ENCODE measurements around the gene PIP5K1B. TPM values are rescaled to one million over a fixed set of nuclear protein-coding genes. Genes with fewer than 3 reads are reported as not detected.

PIP5K1B gene
- total RNA-seq, 6 experiments from 2014 or later: not detected

DNA sequence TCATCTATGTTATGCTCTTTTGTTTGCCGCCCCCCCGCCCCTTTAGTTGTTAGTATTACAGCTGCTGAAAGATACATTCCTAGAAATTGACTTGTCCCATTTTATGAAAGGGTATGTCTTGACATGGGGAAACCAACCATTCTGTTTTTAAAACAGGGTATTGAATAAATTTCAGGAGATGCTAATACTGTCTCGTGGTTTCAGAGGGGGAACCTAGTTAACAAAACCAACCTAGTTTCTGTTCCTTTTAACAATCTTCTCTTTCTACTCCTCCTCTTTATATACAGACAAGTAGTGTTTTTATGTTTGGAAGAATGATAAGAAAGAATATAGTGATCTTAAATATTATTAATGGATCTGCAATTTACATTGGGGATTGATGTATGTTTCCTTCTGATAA lies 3.5 kb downstream of the PIP5K1B start:
- no peak overlapping the region for H3K4me3 Mint-ChIP-seq
- H3K27me3 Mint-ChIP-seq (ENCODE audit: insufficient read depth): peaks cover 24% of the 10 kb centered on the region
- no peak for DNase-seq
- H3K4me1 Mint-ChIP-seq (ENCODE audit: low read depth): no peaks in the 10 kb centered on the region
- TF ChIP-seq, protein P1, sequence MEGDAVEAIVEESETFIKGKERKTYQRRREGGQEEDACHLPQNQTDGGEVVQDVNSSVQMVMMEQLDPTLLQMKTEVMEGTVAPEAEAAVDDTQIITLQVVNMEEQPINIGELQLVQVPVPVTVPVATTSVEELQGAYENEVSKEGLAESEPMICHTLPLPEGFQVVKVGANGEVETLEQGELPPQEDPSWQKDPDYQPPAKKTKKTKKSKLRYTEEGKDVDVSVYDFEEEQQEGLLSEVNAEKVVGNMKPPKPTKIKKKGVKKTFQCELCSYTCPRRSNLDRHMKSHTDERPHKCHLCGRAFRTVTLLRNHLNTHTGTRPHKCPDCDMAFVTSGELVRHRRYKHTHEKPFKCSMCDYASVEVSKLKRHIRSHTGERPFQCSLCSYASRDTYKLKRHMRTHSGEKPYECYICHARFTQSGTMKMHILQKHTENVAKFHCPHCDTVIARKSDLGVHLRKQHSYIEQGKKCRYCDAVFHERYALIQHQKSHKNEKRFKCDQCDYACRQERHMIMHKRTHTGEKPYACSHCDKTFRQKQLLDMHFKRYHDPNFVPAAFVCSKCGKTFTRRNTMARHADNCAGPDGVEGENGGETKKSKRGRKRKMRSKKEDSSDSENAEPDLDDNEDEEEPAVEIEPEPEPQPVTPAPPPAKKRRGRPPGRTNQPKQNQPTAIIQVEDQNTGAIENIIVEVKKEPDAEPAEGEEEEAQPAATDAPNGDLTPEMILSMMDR (IDR thresholded peaks at IDR 0.05): no peak
- H3K9me3 Mint-ChIP-seq: no peaks in the 10 kb centered on the region
- H3K27ac Mint-ChIP-seq: no peak overlapping the region
- H3K36me3 Mint-ChIP-seq (ENCODE audit: low read depth): no peaks in the 10 kb centered on the region

DNA sequence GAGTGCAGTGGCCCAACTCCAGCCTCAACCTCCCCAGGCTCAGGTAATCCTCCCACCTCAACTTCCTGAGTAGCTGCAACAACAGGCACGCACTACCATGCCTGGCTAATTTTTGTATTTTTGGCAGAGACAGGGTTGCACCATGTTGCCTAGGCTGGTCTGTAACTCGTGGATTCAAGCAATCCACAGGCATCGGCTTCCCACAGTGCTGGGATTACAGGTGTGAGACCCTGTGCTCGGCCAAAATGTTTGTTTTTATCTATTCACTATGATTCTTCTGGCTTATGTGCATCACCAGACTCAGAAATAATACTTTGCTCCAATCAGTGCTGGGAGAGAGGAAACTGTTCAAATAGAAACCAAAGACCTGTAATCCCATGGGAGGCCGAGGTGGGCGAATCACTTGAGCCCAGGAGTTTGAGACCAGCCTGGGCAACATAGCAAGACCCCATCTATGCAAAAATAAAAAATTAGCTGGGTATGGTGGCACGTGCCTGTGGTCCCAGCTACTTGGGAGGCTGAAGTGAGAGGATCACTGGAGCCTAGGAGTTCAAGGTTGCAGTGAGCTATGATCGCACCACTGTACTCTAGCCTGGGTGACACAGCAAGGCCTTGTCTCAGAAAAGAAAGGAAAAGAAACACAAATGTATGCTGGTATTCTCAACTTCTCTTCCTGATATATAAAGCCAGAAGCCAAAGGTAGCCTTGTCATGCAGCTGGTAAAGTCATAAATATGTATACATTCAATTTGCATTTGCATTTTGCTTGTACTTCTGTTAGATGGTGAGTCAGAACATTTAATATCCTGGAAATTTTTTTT lies 4.5 kb downstream of the PIP5K1B start:
- no peaks in the 10 kb centered on the region for H3K36me3 Mint-ChIP-seq (ENCODE audit: low read depth)
- H3K9me3 Mint-ChIP-seq: no peaks in the 10 kb centered on the region
- H3K27me3 Mint-ChIP-seq (ENCODE audit: insufficient read depth): peaks cover 14% of the 10 kb centered on the region
- no peaks in the 10 kb centered on the region for H3K4me1 Mint-ChIP-seq (ENCODE audit: low read depth)
- no peak for DNase-seq
- H3K4me3 Mint-ChIP-seq: no peak overlapping the region
- TF ChIP-seq, protein P1 (IDR thresholded peaks at IDR 0.05): no peak
- no peak overlapping the region for H3K27ac Mint-ChIP-seq

DNA sequence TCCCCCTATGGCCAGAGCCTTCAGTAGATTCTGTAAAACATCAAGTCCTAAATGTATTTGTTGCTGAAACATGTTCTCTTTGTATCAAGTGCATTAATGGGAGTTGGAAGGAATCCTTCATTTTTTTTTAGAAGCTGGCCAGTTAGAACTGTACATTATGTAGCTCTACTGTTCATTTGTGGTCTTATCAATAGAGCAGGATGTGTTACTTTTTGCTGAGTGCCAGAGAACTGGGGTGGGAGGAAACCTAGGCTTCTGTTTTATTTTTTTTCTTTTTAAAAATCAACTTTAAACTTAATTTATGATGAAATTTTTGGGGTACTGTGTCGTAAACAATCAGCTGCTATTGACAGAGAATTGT lies 5.1 kb downstream of the PIP5K1B start:
- Mint-ChIP-seq H3K27me3 (ENCODE audit: insufficient read depth) (peaks cover 11% of the 10 kb centered on the region), H3K36me3 (ENCODE audit: low read depth) (no peaks in the 10 kb centered on the region), H3K27ac (no peak overlapping the region), H3K4me3 (no peak overlapping the region), H3K9me3 (no peaks in the 10 kb centered on the region), H3K4me1 (ENCODE audit: low read depth) (no peaks in the 10 kb centered on the region)
- no peak for DNase-seq
- TF ChIP-seq, protein P1 (IDR thresholded peaks at IDR 0.05): no peak

DNA sequence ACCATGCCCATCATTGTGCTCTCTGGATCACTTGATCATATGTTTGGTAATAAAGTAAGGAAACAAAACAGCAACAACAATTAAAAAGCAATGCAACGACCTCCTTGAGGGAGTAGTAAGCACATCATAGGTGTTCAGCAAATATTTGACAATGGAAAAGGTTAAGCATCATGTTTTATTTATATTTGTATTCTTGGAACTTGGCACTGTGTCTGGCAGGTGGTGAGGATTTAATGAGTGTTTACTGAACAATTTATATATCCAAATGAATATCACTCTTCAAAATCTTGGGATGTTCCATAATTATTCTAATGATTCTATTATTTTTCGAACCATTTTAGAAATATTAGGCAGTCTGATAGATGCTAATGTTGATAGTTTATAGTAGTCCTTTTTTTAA lies 6.2 kb downstream of the PIP5K1B start:
- H3K4me1 Mint-ChIP-seq (ENCODE audit: low read depth): no peaks in the 10 kb centered on the region
- no peaks in the 10 kb centered on the region for H3K36me3 Mint-ChIP-seq (ENCODE audit: low read depth)
- peaks cover 11% of the 10 kb centered on the region; the same call in 1 of the 2 replicates for H3K27me3 Mint-ChIP-seq (ENCODE audit: insufficient read depth)
- no peak overlapping the region for H3K4me3 Mint-ChIP-seq
- no peak overlapping the region for H3K27ac Mint-ChIP-seq
- TF ChIP-seq, protein P1 (IDR thresholded peaks at IDR 0.05): no peak
- DNase-seq: no peak
- no peaks in the 10 kb centered on the region for H3K9me3 Mint-ChIP-seq

DNA sequence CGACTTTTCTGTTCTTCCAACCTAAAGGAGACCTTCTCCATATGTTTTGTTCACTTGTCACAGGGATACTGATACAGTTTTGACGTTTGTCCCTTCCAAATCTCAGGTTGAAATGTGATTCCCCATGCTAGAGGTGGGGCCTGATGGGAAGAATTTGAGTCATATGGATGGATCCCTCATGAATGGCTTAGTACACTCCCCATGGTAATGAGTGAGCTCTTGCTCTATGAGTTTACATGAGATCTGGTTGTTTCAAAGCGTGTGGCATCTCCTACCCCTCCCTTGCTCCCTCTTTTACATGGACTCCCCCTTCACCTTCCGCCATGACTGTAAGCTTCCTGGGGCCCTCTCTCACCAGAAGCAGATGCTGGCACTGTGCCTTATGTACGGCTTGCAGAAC lies 6.9 kb downstream of the PIP5K1B start:
- no peaks in the 10 kb centered on the region for H3K36me3 Mint-ChIP-seq (ENCODE audit: low read depth)
- H3K27ac Mint-ChIP-seq: no peak overlapping the region
- H3K9me3 Mint-ChIP-seq: no peaks in the 10 kb centered on the region
- TF ChIP-seq, protein P1 (IDR thresholded peaks at IDR 0.05): no peak
- DNase-seq: no peak
- no peak overlapping the region for H3K4me3 Mint-ChIP-seq
- no peaks in the 10 kb centered on the region for H3K4me1 Mint-ChIP-seq (ENCODE audit: low read depth)
- H3K27me3 Mint-ChIP-seq (ENCODE audit: insufficient read depth): peaks cover 8% of the 10 kb centered on the region; the same call in 1 of the 2 replicates

Measured in HFFc6 (cell line).